ES-I3 (cell line): ENCODE results near the gene CBFB.

Experiments
- H3K36me3 ChIP-seq: 2 replicates; pipeline ENCODE4 v1.6.1; 2013; ENCODE audit warnings: mild to moderate bottlenecking, low read length, control low read depth, moderate library complexity; ENCODE audit not compliant: insufficient read depth
- H3K4me1 ChIP-seq: 2 replicates; pipeline ENCODE4 v1.6.1; 2013; ENCODE audit warnings: mild to moderate bottlenecking, control low read depth, low read length; ENCODE audit not compliant: insufficient read depth
- H3K9ac ChIP-seq: 2 replicates; pipeline ENCODE4 v1.6.1; 2013; ENCODE audit warnings: low read depth, mild to moderate bottlenecking, low read length, moderate library complexity
- H3K9me3 ChIP-seq: 2 replicates; pipeline ENCODE4 v1.6.1; 2013; ENCODE audit warnings: mild to moderate bottlenecking, low read length, moderate library complexity; ENCODE audit not compliant: control insufficient read depth, insufficient read depth

The CBFB gene

GRCh38 chr16:67024384-67025209 is 4.4 kb upstream of the CBFB start:
- H3K9ac ChIP-seq = no peak overlapping the region
- no peaks in the 10 kb centered on the region for H3K9me3 ChIP-seq
- no peaks in the 10 kb centered on the region for H3K36me3 ChIP-seq
- H3K4me1 ChIP-seq = peaks cover 8% of the 10 kb centered on the region; the same call in 1 of the 2 replicates

GRCh38 chr16:67025210-67025550 is 3.8 kb upstream of the CBFB start:
- no peaks in the 10 kb centered on the region for H3K36me3 ChIP-seq
- H3K9me3 ChIP-seq = no peaks in the 10 kb centered on the region
- no peak overlapping the region for H3K9ac ChIP-seq
- peaks cover 8% of the 10 kb centered on the region; the same call in 1 of the 2 replicates for H3K4me1 ChIP-seq

GRCh38 chr16:67026570-67026969 is 2.4 kb upstream of the CBFB start:
- Histone ChIP-seq H3K36me3 (no peaks in the 10 kb centered on the region), H3K9ac (no peak overlapping the region), H3K4me1 (peaks cover 8% of the 10 kb centered on the region; the same call in 1 of the 2 replicates), H3K9me3 (no peaks in the 10 kb centered on the region)

GRCh38 chr16:67027046-67027445 is 1.9 kb upstream of the CBFB start:
- H3K4me1 ChIP-seq = peaks cover 8% of the 10 kb centered on the region; the same call in 1 of the 2 replicates
- no peak overlapping the region for H3K9ac ChIP-seq
- H3K36me3 ChIP-seq = no peaks in the 10 kb centered on the region
- H3K9me3 ChIP-seq = no peaks in the 10 kb centered on the region

DNA sequence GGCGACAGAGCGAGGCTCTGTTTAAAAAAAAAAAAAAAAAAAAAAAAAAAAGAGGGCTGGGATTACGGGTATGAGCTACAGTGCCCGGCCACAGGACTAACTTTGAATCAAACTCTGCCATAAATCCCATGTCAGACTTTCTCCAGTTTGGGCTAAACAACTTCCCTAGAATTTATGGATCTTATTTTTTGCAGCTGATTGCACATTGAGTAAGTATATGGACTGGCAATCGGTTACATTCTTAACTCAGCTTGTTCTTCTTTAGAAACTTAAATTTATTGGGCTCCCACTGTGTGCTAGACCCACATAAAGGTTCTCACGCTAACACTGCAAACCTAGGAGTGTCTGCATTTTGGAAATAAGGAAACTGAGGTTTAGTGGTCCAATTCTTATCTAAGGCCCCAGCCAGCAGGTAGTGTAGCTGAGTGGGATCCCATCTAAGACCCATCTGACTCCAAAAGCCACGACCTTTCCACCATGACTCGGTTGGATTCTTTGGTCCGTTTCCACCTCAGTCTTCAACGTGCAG is 718 bp upstream of the CBFB start:
- Histone ChIP-seq H3K36me3 (no peaks in the 10 kb centered on the region), H3K9me3 (no peaks in the 10 kb centered on the region), H3K4me1 (peaks cover 4% of the 10 kb centered on the region; the same call in 1 of the 2 replicates), H3K9ac (peak overlapping the region; percentile 93)

DNA sequence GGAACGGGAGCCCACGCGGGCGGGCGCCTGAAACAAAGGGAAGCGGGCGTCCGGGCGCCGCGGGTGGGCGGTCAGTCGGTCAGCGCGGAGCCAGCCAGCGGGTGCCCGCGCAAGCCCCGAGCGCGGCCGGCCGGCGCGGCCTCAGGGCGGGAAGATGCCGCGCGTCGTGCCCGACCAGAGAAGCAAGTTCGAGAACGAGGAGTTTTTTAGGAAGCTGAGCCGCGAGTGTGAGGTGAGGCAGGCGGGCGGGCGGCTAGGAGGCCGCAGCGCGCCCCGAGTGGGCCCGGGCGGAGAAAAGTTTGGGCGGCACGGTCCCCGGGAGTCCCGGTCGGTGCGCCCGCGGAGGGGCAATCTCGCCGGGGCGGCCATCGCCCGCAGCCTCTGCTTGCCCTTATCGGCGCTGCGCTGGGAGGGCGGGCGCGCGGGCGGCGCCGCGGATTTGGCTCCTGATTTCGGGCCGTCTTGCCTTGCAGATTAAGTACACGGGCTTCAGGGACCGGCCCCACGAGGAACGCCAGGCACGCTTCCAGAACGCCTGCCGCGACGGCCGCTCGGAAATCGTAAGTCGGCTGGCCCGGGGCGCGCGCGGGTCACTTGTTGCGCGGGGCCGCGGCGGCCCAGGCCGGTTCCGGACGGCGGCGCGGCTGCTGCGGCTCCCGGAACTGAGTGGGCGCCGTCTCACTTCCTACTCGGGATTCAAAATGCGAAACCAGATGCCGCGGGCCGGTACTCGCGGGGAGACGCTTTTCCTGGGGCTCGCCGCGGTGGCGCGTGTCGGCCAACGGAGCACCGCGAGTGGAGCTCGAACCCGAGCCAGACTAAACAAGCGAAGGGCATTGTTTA is 526 bp downstream of the CBFB start:
- Histone ChIP-seq H3K9ac (peak overlapping the region; percentile 86), H3K4me1 (peaks cover 4% of the 10 kb centered on the region; the same call in 1 of the 2 replicates), H3K36me3 (no peaks in the 10 kb centered on the region), H3K9me3 (no peaks in the 10 kb centered on the region)

DNA sequence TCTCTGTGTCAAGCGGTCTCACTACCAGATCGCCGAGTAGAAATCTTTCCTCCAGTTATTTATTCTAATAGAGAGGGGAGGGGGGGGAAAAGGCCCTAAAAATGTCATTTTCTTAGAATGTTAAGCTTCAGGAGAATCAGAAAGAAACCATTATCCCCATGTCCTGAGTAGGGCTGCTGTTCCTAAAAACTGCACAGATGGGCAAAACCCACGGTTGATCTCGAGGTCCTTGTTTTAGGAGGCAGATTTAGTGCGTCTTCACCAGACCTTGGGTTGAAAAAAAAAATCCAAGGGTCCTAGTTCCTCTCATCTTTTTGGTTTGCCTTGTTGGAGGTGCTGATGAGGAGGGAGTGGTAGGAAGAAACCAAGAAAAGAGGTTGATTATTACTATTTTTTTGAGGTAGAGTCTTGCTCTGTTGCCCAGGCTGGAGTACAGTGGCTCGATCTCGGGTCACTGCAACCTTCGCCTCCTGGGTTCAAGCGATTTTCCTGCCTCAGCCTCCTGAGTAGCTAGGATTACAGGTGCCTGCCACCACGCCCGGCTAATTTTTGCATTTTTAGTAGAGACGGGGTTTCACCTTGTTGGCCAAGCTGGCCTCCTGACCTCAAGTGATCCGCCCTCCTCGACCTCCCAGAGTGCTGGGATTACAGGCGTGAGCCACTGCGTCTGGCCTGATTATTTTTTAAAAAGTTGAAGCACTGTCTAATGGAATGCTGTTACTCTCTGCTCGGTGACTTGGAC is 1.4 kb downstream of the CBFB start:
- peaks cover 4% of the 10 kb centered on the region; the same call in 1 of the 2 replicates for H3K4me1 ChIP-seq
- H3K9ac ChIP-seq = peak overlapping the region; percentile 86
- no peaks in the 10 kb centered on the region for H3K36me3 ChIP-seq
- no peaks in the 10 kb centered on the region for H3K9me3 ChIP-seq

DNA sequence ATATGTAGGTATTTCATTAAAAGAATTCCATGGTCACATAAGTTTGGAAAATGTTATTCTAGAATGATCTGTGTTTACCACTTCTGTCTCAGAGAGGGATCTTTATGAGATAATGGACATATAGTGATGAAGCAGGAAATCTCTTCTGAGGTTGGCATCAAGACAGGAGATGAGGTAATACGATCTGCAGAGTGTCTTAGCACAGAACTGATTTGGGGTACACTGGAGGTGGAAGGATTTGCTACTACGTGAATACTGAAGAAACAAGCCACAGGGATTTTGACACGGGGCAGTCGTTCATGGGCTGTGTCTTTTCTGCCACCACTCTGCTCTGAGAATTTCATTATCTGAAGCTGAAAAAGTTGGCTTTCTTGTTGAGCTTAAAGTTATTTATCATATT is 5.5 kb downstream of the CBFB start:
- Histone ChIP-seq H3K9me3 (no peaks in the 10 kb centered on the region), H3K9ac (no peak overlapping the region), H3K36me3 (no peaks in the 10 kb centered on the region), H3K4me1 (no peaks in the 10 kb centered on the region)

DNA sequence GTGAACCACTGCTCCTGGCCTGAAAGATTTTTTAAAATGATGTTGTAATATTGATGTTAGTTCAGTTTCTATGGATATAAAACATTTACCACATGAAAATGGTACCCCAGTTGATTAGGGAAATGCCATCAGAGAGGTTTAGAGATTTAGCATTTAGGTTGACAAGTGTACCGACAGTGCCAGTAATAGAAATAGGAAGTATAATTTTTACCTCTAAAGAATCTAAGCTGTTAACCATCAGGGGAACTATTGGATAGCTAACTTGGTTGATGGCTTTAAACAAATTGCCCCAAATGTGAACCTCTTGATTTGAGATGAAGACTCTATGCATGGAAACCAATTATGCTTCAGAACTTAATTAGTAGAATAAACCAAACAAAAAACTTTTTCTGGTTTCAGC is 6.4 kb downstream of the CBFB start:
- Histone ChIP-seq H3K9ac (no peak overlapping the region), H3K4me1 (no peaks in the 10 kb centered on the region; the same call in 1 of the 2 replicates), H3K9me3 (no peaks in the 10 kb centered on the region), H3K36me3 (no peaks in the 10 kb centered on the region)

DNA sequence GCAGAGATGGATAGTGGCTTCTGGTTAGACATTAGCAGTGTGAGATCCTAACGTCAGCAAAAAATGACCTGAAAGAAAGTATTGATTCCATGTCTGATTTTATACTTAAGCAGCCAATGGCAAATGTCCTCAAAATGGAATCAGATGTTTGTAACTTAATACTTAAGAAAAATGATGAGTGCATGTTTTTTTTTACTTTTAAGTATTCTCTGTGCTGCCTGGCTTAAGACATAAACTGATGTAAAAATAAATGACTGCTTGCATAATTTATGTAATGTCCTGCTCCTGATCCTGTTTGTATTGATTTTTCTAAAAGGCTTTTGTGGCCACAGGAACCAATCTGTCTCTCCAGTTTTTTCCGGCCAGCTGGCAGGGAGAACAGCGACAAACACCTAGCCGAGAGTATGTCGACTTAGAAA is 7.4 kb downstream of the CBFB start:
- Histone ChIP-seq H3K4me1 (no peaks in the 10 kb centered on the region; the same call in 1 of the 2 replicates), H3K9ac (no peak overlapping the region), H3K36me3 (no peaks in the 10 kb centered on the region), H3K9me3 (no peaks in the 10 kb centered on the region)

- H3K4me1 ChIP-seq = no peaks in the 10 kb centered on the region; the same call in 1 of the 2 replicates
- no peaks in the 10 kb centered on the region for H3K9me3 ChIP-seq
- H3K9ac ChIP-seq = no peak overlapping the region
- H3K36me3 ChIP-seq = no peaks in the 10 kb centered on the region
These were observed 10.5 kb downstream of the CBFB start for GRCh38 chr16:67039260-67040020.

- Histone ChIP-seq H3K9me3 (no peaks in the 10 kb centered on the region), H3K4me1 (no peaks in the 10 kb centered on the region; the same call in 1 of the 2 replicates), H3K36me3 (no peaks in the 10 kb centered on the region), H3K9ac (no peak overlapping the region)
These were observed 11.2 kb downstream of the CBFB start for GRCh38 chr16:67040166-67040565.

DNA sequence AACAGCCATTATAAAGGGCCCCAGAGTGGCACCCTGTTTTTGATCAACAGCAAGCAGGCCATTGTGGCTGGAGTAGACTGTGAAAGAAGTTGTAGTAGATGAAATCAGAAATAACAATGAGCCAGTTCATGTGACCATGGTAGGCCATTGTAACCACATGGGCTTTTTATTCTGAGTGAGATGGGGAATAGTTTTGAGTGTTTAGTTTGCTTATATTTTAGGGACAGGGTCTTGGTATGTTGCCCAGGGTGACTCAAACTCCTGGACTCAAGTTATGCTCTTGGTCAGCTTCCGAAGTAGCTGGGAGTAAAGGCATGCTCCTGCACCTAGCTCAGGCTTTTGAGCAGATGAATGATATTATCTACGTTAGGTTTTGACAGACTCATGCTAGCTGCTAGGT is 12.0 kb downstream of the CBFB start:
- H3K36me3 ChIP-seq = no peaks in the 10 kb centered on the region
- H3K4me1 ChIP-seq = no peaks in the 10 kb centered on the region; the same call in 1 of the 2 replicates
- H3K9me3 ChIP-seq = no peaks in the 10 kb centered on the region
- H3K9ac ChIP-seq = no peak overlapping the region
